DND-41 (cell line): ENCODE results near the gene GPR146.

Source experiments
- ATAC-seq: fragments of 200-7000 bp; cut with Tn5 transposase; 3 replicates; pipeline ENCODE4 v1.9.1; 2021; ENCODE audit warnings: low read depth; ENCODE audit not compliant: insufficient read depth
- DNase-seq: peaks from one replicate; pipeline ENCODE4 v3.0.0-alpha.2; 2020
- H2AFZ ChIP-seq: 2 replicates; pipeline ENCODE4 v1.6.0; 2012; ENCODE audit warnings: low read depth, low read length
- H3K27ac ChIP-seq: 2 replicates; pipeline ENCODE4 v1.5.1; 2012; ENCODE audit warnings: low read length, inconsistent platforms
- H3K27me3 ChIP-seq: fragments of 200-600 bp; sonication (generic); 2 replicates; pipeline ENCODE4 v1.6.0; 2012; ENCODE audit warnings: low read length, mild to moderate bottlenecking, inconsistent platforms; ENCODE audit not compliant: insufficient read depth, poor library complexity
- H3K36me3 ChIP-seq: 2 replicates; pipeline ENCODE4 v1.5.1; 2012; ENCODE audit warnings: low read length, inconsistent platforms; ENCODE audit not compliant: insufficient read depth
- H3K4me1 ChIP-seq: 2 replicates; pipeline ENCODE4 v1.5.1; 2012; ENCODE audit warnings: mild to moderate bottlenecking, low read length; ENCODE audit not compliant: insufficient read depth
- H3K4me2 ChIP-seq: 2 replicates; pipeline ENCODE4 v1.6.0; 2012; ENCODE audit warnings: mild to moderate bottlenecking, moderate library complexity, low read length, inconsistent platforms; ENCODE audit not compliant: insufficient read depth
- H3K4me3 ChIP-seq, 2 experiments: fragments of 200-600 bp in 1 of 2; shearing (Covaris generic) in 1 of 2; 2 replicates each; pipeline ENCODE4 v1.5.1; 2012 to 2016; ENCODE audit warnings: inconsistent platforms in 2 of 2, low read length in 2 of 2, mild to moderate bottlenecking in 2 of 2, low read depth in 1 of 2, moderate library complexity in 1 of 2
- H3K79me2 ChIP-seq: 2 replicates; pipeline ENCODE4 v1.6.0; 2012; ENCODE audit warnings: low read length, inconsistent platforms; ENCODE audit not compliant: insufficient read depth
- H3K9ac ChIP-seq: 2 replicates; pipeline ENCODE4 v1.6.0; 2012; ENCODE audit warnings: low read depth, mild to moderate bottlenecking, inconsistent platforms, low read length, moderate library complexity
- H3K9me3 ChIP-seq: 2 replicates; pipeline ENCODE4 v1.5.1; 2012; ENCODE audit warnings: low read length, moderate library complexity, mild to moderate bottlenecking, inconsistent platforms; ENCODE audit not compliant: insufficient read depth, severe bottlenecking
- H4K20me1 ChIP-seq: 2 replicates; pipeline ENCODE4 v1.6.0; 2012; ENCODE audit warnings: low read length; ENCODE audit not compliant: insufficient read depth
- EZH2 ChIP-seq: IDR thresholded peaks from 3 replicates; pipeline ENCODE4 v1.6.1; 2012; ENCODE audit warnings: borderline replicate concordance, low read depth, mild to moderate bottlenecking, moderate library complexity, low read length, inconsistent platforms; ENCODE audit not compliant: severe bottlenecking
- TF ChIP-seq, protein P1 (sequence below): IDR thresholded peaks from 2 replicates; pipeline ENCODE4 v1.5.1; 2012; ENCODE audit warnings: borderline replicate concordance, low read length, moderate library complexity, mild to moderate bottlenecking; ENCODE audit not compliant: poor library complexity, severe bottlenecking; ENCODE audit errors: extremely low read depth

GPR146 gene

GRCh38 chr7:1004018-1004852 lies 40.1 kb upstream of the GPR146 start:
- Histone ChIP-seq H3K4me3 (no peak overlapping the region), H3K36me3 (no peaks in the 10 kb centered on the region), H3K4me2 (no peak overlapping the region), H3K79me2 (no peaks in the 10 kb centered on the region), H3K9ac (no peak overlapping the region), H4K20me1 (peaks cover 9% of the 10 kb centered on the region; the same call in 1 of the 2 replicates), H2AFZ (no peak overlapping the region), H3K4me1 (no peaks in the 10 kb centered on the region), H3K27ac (no peak overlapping the region), H3K27me3 (no peaks in the 10 kb centered on the region), H3K9me3 (no peaks in the 10 kb centered on the region)
- TF ChIP-seq, protein P1, sequence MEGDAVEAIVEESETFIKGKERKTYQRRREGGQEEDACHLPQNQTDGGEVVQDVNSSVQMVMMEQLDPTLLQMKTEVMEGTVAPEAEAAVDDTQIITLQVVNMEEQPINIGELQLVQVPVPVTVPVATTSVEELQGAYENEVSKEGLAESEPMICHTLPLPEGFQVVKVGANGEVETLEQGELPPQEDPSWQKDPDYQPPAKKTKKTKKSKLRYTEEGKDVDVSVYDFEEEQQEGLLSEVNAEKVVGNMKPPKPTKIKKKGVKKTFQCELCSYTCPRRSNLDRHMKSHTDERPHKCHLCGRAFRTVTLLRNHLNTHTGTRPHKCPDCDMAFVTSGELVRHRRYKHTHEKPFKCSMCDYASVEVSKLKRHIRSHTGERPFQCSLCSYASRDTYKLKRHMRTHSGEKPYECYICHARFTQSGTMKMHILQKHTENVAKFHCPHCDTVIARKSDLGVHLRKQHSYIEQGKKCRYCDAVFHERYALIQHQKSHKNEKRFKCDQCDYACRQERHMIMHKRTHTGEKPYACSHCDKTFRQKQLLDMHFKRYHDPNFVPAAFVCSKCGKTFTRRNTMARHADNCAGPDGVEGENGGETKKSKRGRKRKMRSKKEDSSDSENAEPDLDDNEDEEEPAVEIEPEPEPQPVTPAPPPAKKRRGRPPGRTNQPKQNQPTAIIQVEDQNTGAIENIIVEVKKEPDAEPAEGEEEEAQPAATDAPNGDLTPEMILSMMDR, result no peak
- TF ChIP-seq EZH2, result no peak
- ATAC-seq, result no peak
- DNase-seq, result no peak

DNA sequence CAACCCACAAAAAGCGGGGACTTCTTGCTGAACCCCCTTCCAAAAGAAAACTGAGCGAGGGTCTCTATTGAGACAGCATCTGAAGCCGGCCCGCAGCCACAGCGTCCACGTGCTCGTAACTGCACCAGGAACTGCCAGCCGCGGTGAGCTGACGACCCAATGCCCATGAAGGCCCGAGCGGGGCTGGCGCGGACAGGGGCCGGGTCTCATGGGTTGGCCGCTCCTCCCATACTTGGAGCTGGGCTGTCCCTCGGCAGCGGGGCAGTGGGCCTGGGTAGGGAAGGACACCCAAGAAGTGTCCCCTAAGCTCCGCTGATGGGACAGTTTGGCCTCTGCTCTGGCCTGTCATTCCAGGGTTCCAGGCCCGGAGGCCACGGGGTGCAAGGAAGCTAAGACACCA lies 39.0 kb upstream of the GPR146 start:
- ATAC-seq (no peak), DNase-seq (no peak)
- Histone ChIP-seq H3K36me3 (no peaks in the 10 kb centered on the region), H3K9ac (no peak overlapping the region), H3K79me2 (no peaks in the 10 kb centered on the region), H3K4me3 (no peak overlapping the region), H3K4me1 (no peaks in the 10 kb centered on the region), H3K4me2 (no peak overlapping the region), H2AFZ (no peak overlapping the region), H3K27ac (no peak overlapping the region), H3K27me3 (no peaks in the 10 kb centered on the region), H3K9me3 (no peaks in the 10 kb centered on the region), H4K20me1 (peaks cover 10% of the 10 kb centered on the region; the same call in 1 of the 2 replicates)
- TF ChIP-seq, protein P1, result no peak
- no peak for TF ChIP-seq EZH2

DNA sequence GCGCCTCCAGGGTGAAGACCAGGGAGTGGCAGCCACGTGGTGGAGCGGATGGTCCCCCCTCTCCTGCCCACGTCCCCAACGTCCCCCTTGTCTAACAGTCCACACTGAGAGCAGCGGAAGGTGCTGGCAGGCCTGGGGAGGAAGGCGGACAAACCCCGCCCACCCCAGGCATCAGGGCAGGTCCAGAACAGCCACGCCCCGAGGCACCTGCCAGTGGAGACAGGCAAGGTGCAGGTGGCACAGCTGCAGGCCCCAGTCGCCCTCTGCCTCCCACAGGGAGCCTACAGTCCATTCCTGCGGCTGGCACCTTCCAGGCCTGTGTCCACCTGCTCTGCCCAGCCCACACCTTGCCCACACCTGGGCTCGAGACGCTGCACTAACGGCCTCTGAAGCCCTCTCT lies 36.4 kb upstream of the GPR146 start:
- DNase-seq (no peak), ATAC-seq (no peak)
- Histone ChIP-seq H3K4me2 (no peak overlapping the region), H3K36me3 (no peaks in the 10 kb centered on the region), H4K20me1 (peaks cover 18% of the 10 kb centered on the region), H3K27ac (no peak overlapping the region), H3K79me2 (no peaks in the 10 kb centered on the region), H3K4me1 (no peaks in the 10 kb centered on the region), H3K27me3 (no peaks in the 10 kb centered on the region), H3K9me3 (no peaks in the 10 kb centered on the region), H3K4me3 (no peak overlapping the region), H2AFZ (no peak overlapping the region), H3K9ac (no peak overlapping the region)
- TF ChIP-seq, protein P1, result no peak
- no peak for TF ChIP-seq EZH2
